Measurements from ENCODE around the gene CCL17. TPM values are rescaled to one million over a fixed set of nuclear protein-coding genes. Genes with fewer than 3 reads are reported as not detected.

The CCL17 gene
- total and polyA plus RNA-seq, 9 of the 15 experiments (the other 6 are each of a cell fraction or from before 2014, with no cell fraction given), result not detected

DNA sequence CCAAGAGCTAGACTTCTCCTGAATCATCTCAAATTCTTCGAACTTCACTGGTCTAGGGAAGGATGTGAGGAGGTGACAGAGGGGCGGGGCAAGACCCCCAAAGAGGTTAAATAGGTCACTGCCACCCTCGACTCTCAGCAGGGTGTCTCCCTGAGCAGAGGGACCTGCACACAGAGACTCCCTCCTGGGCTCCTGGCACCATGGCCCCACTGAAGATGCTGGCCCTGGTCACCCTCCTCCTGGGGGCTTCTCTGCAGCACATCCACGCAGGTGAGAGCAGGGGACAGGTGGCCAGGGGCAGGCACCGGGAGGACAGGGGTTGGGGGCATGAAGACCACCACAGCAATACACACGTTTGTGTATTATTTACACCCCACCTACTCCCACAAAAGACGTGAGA is 9.2 kb downstream of the CCL17 start:
- intact Hi-C loops (cut with micrococcal nuclease), result no loop called here
- no TSS peak for BruUV-seq (replicated peaks)
- H3K27ac ChIP-seq (ENCODE audit: extremely low read depth, low read depth, low read length), result no peak overlapping the region

More for the DNA sequence above, 9.2 kb downstream of the CCL17 start:
- Histone ChIP-seq H3K4me1 (replicated peaks in 1 of 2; ENCODE audit: control insufficient read depth in 2 of 2, insufficient read depth in 2 of 2, low read length in 2 of 2) (peaks cover 0 to 25% of the 10 kb centered on the region in 2 experiments; a peak in 4 of 5 replicates), H3K9me1 (ENCODE audit: control insufficient read depth, insufficient read depth, low read length) (no peaks in the 10 kb centered on the region), H3K9ac (ENCODE audit: insufficient read depth in 1 of 2, low read depth in 2 of 2, low read length in 2 of 2) (no peak overlapping the region), H4K20me1 (replicated peaks; ENCODE audit: control insufficient read depth, insufficient read depth, low read length) (no peaks in the 10 kb centered on the region), H3K36me3 (ENCODE audit: control insufficient read depth, insufficient read depth, low read length) (no peaks in the 10 kb centered on the region), H3K4me2 (ENCODE audit: insufficient read depth, low read length) (no peak overlapping the region), H2AFZ (ENCODE audit: low read depth, low read length) (no peak overlapping the region), H3K79me2 (ENCODE audit: control insufficient read depth, insufficient read depth, low read length) (no peaks in the 10 kb centered on the region), H3K27me3 (ENCODE audit: control insufficient read depth in 2 of 2, insufficient read depth in 2 of 2, low read length in 2 of 2) (peaks cover 11 to 50% of the 10 kb centered on the region in 2 experiments; a peak in 4 of 5 replicates), H3K4me3 (no peak overlapping the region), H3K9me3 (replicated peaks; ENCODE audit: control insufficient read depth, insufficient read depth, low read depth, low read length) (no peaks in the 10 kb centered on the region)
- POLR2A ChIA-PET, result interaction anchor here (0.6 to 1.2 kb wide), 4 partner anchors 17 to 431 kb away, joined by 3 to 4 read pairs (median 4); no protein-coding TSS in a partner anchor
- CTCF ChIA-PET (ENCODE audit: low intra/inter-chr PET ratio), result interaction anchor here (1.4 kb wide), 1 partner anchor 113 kb away, joined by 3 read pairs; no protein-coding TSS in a partner anchor
- DNase-seq (ENCODE audit: extremely low read depth in 1 of 4, low spot score in 3 of 4), result no peak
- no peak for ATAC-seq
- no peak for TF ChIP-seq PRMT5 (CRISPR knock-in tag; IDR thresholded peaks at IDR 0.05)
- no peak for TF ChIP-seq FOXP1 (CRISPR knock-in tag; IDR thresholded peaks at IDR 0.05)
- no peak for TF ChIP-seq DACH1 (IDR thresholded peaks at IDR 0.05; ENCODE audit: partially characterized antibody)
- TF ChIP-seq TCF7L2 (IDR thresholded peaks at IDR 0.05; ENCODE audit: low read depth, low read length), result no peak
- TF ChIP-seq, protein P1, sequence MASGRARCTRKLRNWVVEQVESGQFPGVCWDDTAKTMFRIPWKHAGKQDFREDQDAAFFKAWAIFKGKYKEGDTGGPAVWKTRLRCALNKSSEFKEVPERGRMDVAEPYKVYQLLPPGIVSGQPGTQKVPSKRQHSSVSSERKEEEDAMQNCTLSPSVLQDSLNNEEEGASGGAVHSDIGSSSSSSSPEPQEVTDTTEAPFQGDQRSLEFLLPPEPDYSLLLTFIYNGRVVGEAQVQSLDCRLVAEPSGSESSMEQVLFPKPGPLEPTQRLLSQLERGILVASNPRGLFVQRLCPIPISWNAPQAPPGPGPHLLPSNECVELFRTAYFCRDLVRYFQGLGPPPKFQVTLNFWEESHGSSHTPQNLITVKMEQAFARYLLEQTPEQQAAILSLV (tag; IDR thresholded peaks at IDR 0.05), result no peak
- no peak for TF ChIP-seq NCOA2 (IDR thresholded peaks at IDR 0.05; ENCODE audit: partially characterized antibody in 2 of 2)
- TF ChIP-seq LEF1 (IDR thresholded peaks at IDR 0.05), result no peak
- TF ChIP-seq NRF1 (conservative IDR thresholded peaks at IDR 0.05 in 1 of 2, IDR thresholded peaks at IDR 0.05 in 1 of 2), result no peak
- no peak for TF ChIP-seq ETV1 (tag; conservative IDR thresholded peaks at IDR 0.05; ENCODE audit: low read depth)
- no peak for TF ChIP-seq CBX3 (IDR thresholded peaks at IDR 0.05; ENCODE audit: borderline replicate concordance in 1 of 2, low read length in 2 of 2)
- TF ChIP-seq FOXA1 (IDR thresholded peaks at IDR 0.05; ENCODE audit: borderline replicate concordance), result no peak
- no peak for TF ChIP-seq RBM15 (IDR thresholded peaks at IDR 0.05; ENCODE audit: insufficient read depth, low read length)
- no peak for TF ChIP-seq CBFA2T3 (IDR thresholded peaks at IDR 0.05)
- TF ChIP-seq SRSF9 (IDR thresholded peaks at IDR 0.05; ENCODE audit: borderline replicate concordance, low read depth, low read length), result no peak
- TF ChIP-seq ARID1B (IDR thresholded peaks at IDR 0.05), result no peak
- in situ Hi-C loops (cut with MboI), result loop anchor here (10.0 kb wide), 1 partner anchor 329 kb away; no protein-coding TSS in a partner anchor
- WGBS (ENCODE audit: insufficient coverage, low coverage, missing lambda C conversion rate), result 0% methylated on average over 7 of the region's 7 CpGs
- FAIRE-seq, result no peak
